PC-3 (cell line): ENCODE results near the gene ZFP1. TPM values are rescaled to one million over a fixed set of nuclear protein-coding genes. Genes with fewer than 3 reads are reported as not detected.

ENCODE experiments used
- ATAC-seq: fragments of 200-7000 bp; cut with Tn5 transposase; 2 replicates; pipeline ENCODE4 v1.9.1; 2020; ENCODE audit warnings: mild to moderate bottlenecking, moderate library complexity
- BruUV-seq: library from RNA; stranded (reverse); fragments of 400-500 nt; replicated peaks from 2 replicates; lab custom pipeline; 2021; lab: Mats Ljungman, UMichigan
- CTCF ChIA-PET: fragments of 300-600 bp; sonication (Branson Sonifier 250); formaldehyde crosslinking; loops from one replicate; lab custom pipeline; 2022; ENCODE audit warnings: antibody characterized with exemption; lab: Charles Lee
- POLR2A ChIA-PET: fragments of 300-600 bp; sonication (Branson Sonifier 250); formaldehyde crosslinking; loops from one replicate; lab custom pipeline; 2022; ENCODE audit warnings: antibody characterized with exemption; ENCODE audit not compliant: unreplicated experiment; lab: Charles Lee
- DNase-seq: peaks from one replicate; pipeline ENCODE4 v3.0.0-alpha.2; 2015
- H2AFZ ChIP-seq: fragments of 300-600 bp; sonication (generic); 2 replicates; pipeline ENCODE4 v1.6.0; 2016; ENCODE audit warnings: antibody characterized with exemption, low read length
- H3F3A ChIP-seq: fragments of 300-600 bp; sonication (generic); one replicate; pipeline ENCODE4 v1.6.0; 2017; ENCODE audit warnings: antibody characterized with exemption, low read length, control low read depth, mild to moderate bottlenecking; ENCODE audit not compliant: unreplicated experiment
- H3K27ac ChIP-seq: fragments of 300-600 bp; sonication (generic); 2 replicates; pipeline ENCODE4 v1.5.1; 2016; ENCODE audit warnings: mild to moderate bottlenecking, low read length
- H3K27me3 ChIP-seq: fragments of 300-600 bp; sonication (generic); 2 replicates; pipeline ENCODE4 v1.6.1; 2016; ENCODE audit warnings: low read length, mixed read lengths
- H3K36me3 ChIP-seq: fragments of 300-600 bp; sonication (generic); 2 replicates; pipeline ENCODE4 v1.6.1; 2016; ENCODE audit warnings: low read depth, mixed run types, low read length, mixed read lengths
- H3K4me1 ChIP-seq: fragments of 300-600 bp; sonication (generic); 2 replicates; pipeline ENCODE4 v1.5.1; 2016; ENCODE audit warnings: low read length; ENCODE audit not compliant: insufficient read depth
- H3K4me2 ChIP-seq: fragments of 300-600 bp; sonication (generic); 2 replicates; pipeline ENCODE4 v1.6.0; 2016; ENCODE audit warnings: low read length
- H3K4me3 ChIP-seq: fragments of 300-600 bp; sonication (generic); 2 replicates; pipeline ENCODE4 v1.5.1; 2016; ENCODE audit warnings: mild to moderate bottlenecking, low read length, mixed read lengths
- H3K79me2 ChIP-seq: fragments of 300-600 bp; sonication (generic); 2 replicates; pipeline ENCODE4 v1.6.1; 2017; ENCODE audit warnings: low read length, mixed read lengths
- H3K9ac ChIP-seq: fragments of 300-600 bp; sonication (generic); 2 replicates; pipeline ENCODE4 v1.6.0; 2016; ENCODE audit warnings: mild to moderate bottlenecking, low read length
- H3K9me2 ChIP-seq: fragments of 300-600 bp; sonication (generic); replicated peaks from 2 replicates; pipeline ENCODE4 v1.6.1; 2016; ENCODE audit warnings: mixed run types, low read length, mixed read lengths
- H3K9me3 ChIP-seq: fragments of 300-600 bp; sonication (generic); 2 replicates; pipeline ENCODE4 v1.6.1; 2016; ENCODE audit warnings: low read length, mixed read lengths
- H4K20me1 ChIP-seq: fragments of 300-600 bp; sonication (generic); 2 replicates; pipeline ENCODE4 v1.6.1; 2016; ENCODE audit warnings: low read length, mixed read lengths
- CTCF ChIP-seq: fragments of 300-600 bp; sonication (generic); conservative IDR thresholded peaks from 2 replicates; pipeline ENCODE4 v1.5.1; 2017; ENCODE audit warnings: antibody characterized with exemption, low read depth, mild to moderate bottlenecking, low read length
- EZH2 ChIP-seq: fragments of 300-600 bp; sonication (generic); IDR thresholded peaks from one replicate; pipeline ENCODE4 v1.6.1; 2017; ENCODE audit warnings: antibody characterized with exemption, mild to moderate bottlenecking, low read length; ENCODE audit not compliant: unreplicated experiment
- EZH2phosphoT487 ChIP-seq: fragments of 300-600 bp; sonication (generic); IDR thresholded peaks from 2 replicates; pipeline ENCODE4 v1.6.1; 2018; ENCODE audit warnings: mild to moderate bottlenecking, antibody characterized with exemption, low read length, borderline replicate concordance
- intact Hi-C: fragments of 100-400 bp; cut with micrococcal nuclease; formaldehyde crosslinking; loops from 2 replicates; pipeline ENCODE4 v1.9.0; 2023
- total RNA-seq: library from RNA; depleted of rRNA; stranded (reverse); fragments of >200 nt; gene quantifications from 2 replicates; pipeline ENCODE4 v1.2.3, GENCODE V29; 2014; rRNA removed

ZFP1 gene
- total RNA-seq, 1 experiment from 2014 or later, result 3.3 TPM

GRCh38 chr16:75219088-75219487, 70.8 kb downstream of the ZFP1 start:
- no peaks in the 10 kb centered on the region for H3F3A ChIP-seq
- no peaks in the 10 kb centered on the region for H3K36me3 ChIP-seq
- intact Hi-C loops, result no loop called here
- H2AFZ ChIP-seq, result no peak overlapping the region
- no peak overlapping the region for H3K9ac ChIP-seq
- H3K4me1 ChIP-seq, result no peaks in the 10 kb centered on the region
- DNase-seq (no peak), ATAC-seq (no peak)
- no peaks in the 10 kb centered on the region for H3K27me3 ChIP-seq
- ChIA-PET POLR2A (no interaction called here), CTCF (no interaction called here)
- no peak for TF ChIP-seq EZH2
- no peak for TF ChIP-seq CTCF
- no peak for TF ChIP-seq EZH2phosphoT487
- H3K27ac ChIP-seq, result no peak overlapping the region
- no peak overlapping the region for H3K4me2 ChIP-seq
- no peaks in the 10 kb centered on the region for H4K20me1 ChIP-seq
- H3K4me3 ChIP-seq, result no peak overlapping the region
- no peaks in the 10 kb centered on the region for H3K9me3 ChIP-seq
- no TSS peak for BruUV-seq
- no peaks in the 10 kb centered on the region for H3K79me2 ChIP-seq
- no peaks in the 10 kb centered on the region for H3K9me2 ChIP-seq

- Histone ChIP-seq H2AFZ (no peak overlapping the region), H4K20me1 (no peaks in the 10 kb centered on the region), H3K27ac (no peak overlapping the region), H3K4me2 (no peak overlapping the region), H3K9me2 (no peaks in the 10 kb centered on the region), H3K79me2 (no peaks in the 10 kb centered on the region), H3K4me1 (no peaks in the 10 kb centered on the region), H3K9ac (no peak overlapping the region), H3F3A (no peaks in the 10 kb centered on the region), H3K27me3 (no peaks in the 10 kb centered on the region), H3K9me3 (no peaks in the 10 kb centered on the region), H3K36me3 (no peaks in the 10 kb centered on the region), H3K4me3 (no peak overlapping the region)
- no TSS peak for BruUV-seq
- intact Hi-C loops, result no loop called here
- POLR2A ChIA-PET, result no interaction called here
- no peak for TF ChIP-seq CTCF
- TF ChIP-seq EZH2, result no peak
- no peak for TF ChIP-seq EZH2phosphoT487
- CTCF ChIA-PET, result no interaction called here
- ATAC-seq, result no peak
- no peak for DNase-seq
Observed at GRCh38 chr16:75219838-75220237, 71.5 kb downstream of the ZFP1 start.

Other genes with a start within 250 kb of the ZFP1 start
- gene WDR59, start 163.4 kb upstream of the ZFP1 start, total RNA-seq, result 7.1 and 11.8 TPM in 2 replicates
- 60.4 and 83.6 TPM in 2 replicates for gene ZNRF1, start 149.5 kb upstream of the ZFP1 start, total RNA-seq
- 3.1 and 3.7 TPM in 2 replicates for gene LDHD, start 31.7 kb upstream of the ZFP1 start, total RNA-seq
- not detected in 2 replicates for gene CTRB2, start 58.6 kb downstream of the ZFP1 start, total RNA-seq
- not detected in 2 replicates for gene CTRB1, start 70.5 kb downstream of the ZFP1 start, total RNA-seq
- gene BCAR1, start 103.1 kb downstream of the ZFP1 start, total RNA-seq, result 49.3 and 68.0 TPM in 2 replicates